Parathyroid adenoma (tissue), 2 donors: ENCODE measurements around the gene DNM2.
A peak's percentile ranks its signal among the peaks of the same experiment; 100 is the strongest.
"Not testable (repeated sequence)": the region's sequence is repeated elsewhere in the genome, so short reads cannot be mapped to it uniquely, and the experiment has no call there.

ENCODE experiments used
- H2AFZ ChIP-seq: fragments of 300-600 bp; sonication (generic); one replicate; pipeline ENCODE4 v1.7.0; 2017; ENCODE audit warnings: antibody characterized with exemption, mild to moderate bottlenecking
- H3K27ac ChIP-seq: fragments of 300-600 bp; sonication (generic); one replicate; pipeline ENCODE4 v1.7.0; 2017
- H3K27me3 ChIP-seq: fragments of 300-600 bp; sonication (generic); one replicate; pipeline ENCODE4 v1.7.0; 2017; ENCODE audit warnings: low read length; ENCODE audit not compliant: control insufficient read depth, insufficient read depth
- H3K36me3 ChIP-seq: fragments of 300-600 bp; sonication (generic); one replicate; pipeline ENCODE4 v1.7.0; 2017; ENCODE audit warnings: low read length; ENCODE audit not compliant: control insufficient read depth, insufficient read depth
- H3K4me1 ChIP-seq: fragments of 300-600 bp; sonication (generic); one replicate; pipeline ENCODE4 v1.7.0; 2017; ENCODE audit warnings: control low read depth
- H3K4me2 ChIP-seq: fragments of 300-600 bp; sonication (generic); one replicate; pipeline ENCODE4 v1.7.0; 2017; ENCODE audit warnings: low read length
- H3K4me3 ChIP-seq: fragments of 300-600 bp; sonication (generic); one replicate; pipeline ENCODE4 v1.7.0; 2017; ENCODE audit warnings: low read depth, low read length
- H3K79me2 ChIP-seq: fragments of 300-600 bp; sonication (generic); one replicate; pipeline ENCODE4 v1.7.0; 2017; ENCODE audit warnings: control low read depth
- H3K9ac ChIP-seq: fragments of 300-600 bp; sonication (generic); one replicate; pipeline ENCODE4 v1.7.0; 2017; ENCODE audit warnings: mild to moderate bottlenecking
- H3K9me3 ChIP-seq: fragments of 300-600 bp; sonication (generic); one replicate; pipeline ENCODE4 v1.7.0; 2017; ENCODE audit warnings: low read length; ENCODE audit not compliant: control insufficient read depth
- CTCF ChIP-seq: fragments of 300-600 bp; sonication (generic); IDR thresholded peaks from one replicate; pipeline ENCODE4 v1.7.0; 2017; ENCODE audit warnings: antibody characterized with exemption, mild to moderate bottlenecking
- donor health status: primary hyperparathyroidism.

Gene DNM2

GRCh38 chr19:10855879-10856522, 138.1 kb downstream of the DNM2 start:
- no peaks in the 10 kb centered on the region for H3K9me3 ChIP-seq
- no peak overlapping the region for H3K9ac ChIP-seq
- no peak overlapping the region for H3K27ac ChIP-seq
- H2AFZ ChIP-seq, result no peak overlapping the region
- H3K4me3 ChIP-seq, result no peak overlapping the region
- no peaks in the 10 kb centered on the region for H3K27me3 ChIP-seq
- no peak overlapping the region for H3K4me2 ChIP-seq
- H3K79me2 ChIP-seq, result no peaks in the 10 kb centered on the region
- H3K36me3 ChIP-seq, result no peaks in the 10 kb centered on the region
- H3K4me1 ChIP-seq, result no peaks in the 10 kb centered on the region
- peak; percentile 32 for TF ChIP-seq CTCF

GRCh38 chr19:10856899-10857298, 139.0 kb downstream of the DNM2 start:
- not testable (repeated sequence) for H3K27me3 ChIP-seq, H3K36me3 ChIP-seq, H2AFZ ChIP-seq, H3K9me3 ChIP-seq, H3K9ac ChIP-seq, H3K4me1 ChIP-seq, H3K4me2 ChIP-seq, H3K79me2 ChIP-seq, H3K4me3 ChIP-seq, H3K27ac ChIP-seq

- peak; percentile 20 for TF ChIP-seq CTCF
- Histone ChIP-seq H3K27ac (no peak overlapping the region), H3K9ac (no peak overlapping the region), H3K4me3 (no peak overlapping the region), H3K9me3 (no peaks in the 10 kb centered on the region), H3K27me3 (no peaks in the 10 kb centered on the region), H3K4me2 (no peak overlapping the region), H3K4me1 (no peaks in the 10 kb centered on the region), H2AFZ (no peak overlapping the region), H3K36me3 (no peaks in the 10 kb centered on the region), H3K79me2 (no peaks in the 10 kb centered on the region)
Measured at GRCh38 chr19:10858204-10858828, 140.4 kb downstream of the DNM2 start.

GRCh38 chr19:10861103-10861651, 143.3 kb downstream of the DNM2 start:
- H3K9ac ChIP-seq, result no peak overlapping the region
- no peaks in the 10 kb centered on the region for H3K9me3 ChIP-seq
- no peaks in the 10 kb centered on the region for H3K27me3 ChIP-seq
- H3K79me2 ChIP-seq, result no peaks in the 10 kb centered on the region
- H2AFZ ChIP-seq, result no peak overlapping the region
- no peak overlapping the region for H3K4me3 ChIP-seq
- H3K27ac ChIP-seq, result no peak overlapping the region
- TF ChIP-seq CTCF, result peak; percentile 17
- no peaks in the 10 kb centered on the region for H3K4me1 ChIP-seq
- H3K4me2 ChIP-seq, result no peak overlapping the region
- no peaks in the 10 kb centered on the region for H3K36me3 ChIP-seq

- no peak overlapping the region for H3K4me3 ChIP-seq
- no peaks in the 10 kb centered on the region for H3K79me2 ChIP-seq
- H3K27ac ChIP-seq, result no peak overlapping the region
- H3K27me3 ChIP-seq, result no peaks in the 10 kb centered on the region
- no peaks in the 10 kb centered on the region for H3K4me1 ChIP-seq
- H2AFZ ChIP-seq, result peak overlapping the region; percentile 24
- no peaks in the 10 kb centered on the region for H3K9me3 ChIP-seq
- no peak for TF ChIP-seq CTCF
- H3K36me3 ChIP-seq, result no peaks in the 10 kb centered on the region
- no peak overlapping the region for H3K4me2 ChIP-seq
- no peak overlapping the region for H3K9ac ChIP-seq
Measured at GRCh38 chr19:10862561-10863106, 144.8 kb downstream of the DNM2 start.
